Measurements from ENCODE around the gene ZNF512.
"Not testable (repeated sequence)": the region's sequence is repeated elsewhere in the genome, so short reads cannot be mapped to it uniquely, and the experiment has no call there.

Gene ZNF512

DNA sequence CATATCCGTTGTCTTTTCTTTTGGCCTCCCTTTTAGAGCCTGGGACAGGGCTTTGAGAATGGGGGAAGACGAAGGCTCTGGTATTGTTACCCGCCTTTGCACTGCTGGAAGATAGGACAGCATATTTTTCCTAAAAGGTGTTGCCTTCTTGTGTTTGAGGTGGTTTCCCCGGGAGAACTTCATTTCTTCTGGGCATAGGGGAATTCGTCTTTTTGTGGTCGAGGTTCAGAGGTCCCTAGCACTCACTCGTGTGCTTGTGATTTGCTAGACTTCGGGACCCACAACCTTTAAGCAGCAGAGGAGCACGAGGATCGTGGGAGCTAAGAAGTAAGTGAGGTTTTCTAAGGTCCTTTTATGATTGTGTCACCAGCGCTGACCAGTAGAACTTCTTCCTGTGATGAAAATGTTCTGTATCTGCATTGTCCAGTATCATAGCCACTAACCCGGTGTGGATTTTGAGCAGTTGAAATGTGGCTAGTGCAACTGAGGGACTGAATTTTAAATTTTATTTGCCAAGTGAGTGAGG is 611 bp downstream of the ZNF512 start:
- no peak for DNase-seq (ENCODE audit: low read depth in 2 of 2)

DNA sequence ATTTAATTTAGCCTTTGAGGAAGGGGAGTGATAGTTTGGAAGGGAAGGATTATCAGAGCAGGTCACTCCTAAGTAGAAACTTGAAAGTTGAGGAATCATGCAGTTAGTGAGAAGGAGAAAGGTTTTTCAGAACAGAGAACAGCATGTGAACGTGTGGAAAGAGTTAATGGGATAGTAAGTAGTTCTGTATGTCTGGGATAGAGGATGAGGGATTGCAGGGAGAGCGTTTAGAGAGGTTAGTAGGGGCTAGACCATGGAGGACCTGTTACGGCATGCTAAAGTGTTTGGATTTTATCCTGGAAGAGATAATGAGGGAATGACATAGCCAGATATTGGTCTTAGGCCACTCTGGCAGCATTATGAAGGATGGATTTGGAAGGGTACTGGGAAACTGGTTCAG is 1.8 kb downstream of the ZNF512 start:
- DNase-seq (ENCODE audit: low read depth in 2 of 2) = no peak

DNA sequence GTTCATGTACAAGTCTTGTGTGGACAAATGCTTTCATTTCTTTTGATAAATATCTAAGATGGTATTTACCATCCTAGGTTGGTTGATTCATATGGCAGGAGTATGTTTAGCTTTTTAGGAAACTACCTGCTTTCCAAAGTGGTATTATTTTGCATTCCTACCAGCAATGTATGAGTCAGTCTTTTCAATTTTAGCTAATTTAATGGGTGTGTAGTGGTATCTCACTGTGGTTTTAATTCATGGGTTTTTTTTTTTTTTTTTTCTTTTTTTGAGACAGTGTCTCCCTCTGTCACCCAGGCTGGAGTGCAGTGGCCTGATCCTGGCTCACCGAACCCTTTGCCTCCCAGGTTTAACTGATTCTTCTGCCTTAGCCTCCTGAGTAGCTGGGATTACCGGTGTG is 4.2 kb downstream of the ZNF512 start:
- no peak for DNase-seq (ENCODE audit: low read depth in 2 of 2)

DNA sequence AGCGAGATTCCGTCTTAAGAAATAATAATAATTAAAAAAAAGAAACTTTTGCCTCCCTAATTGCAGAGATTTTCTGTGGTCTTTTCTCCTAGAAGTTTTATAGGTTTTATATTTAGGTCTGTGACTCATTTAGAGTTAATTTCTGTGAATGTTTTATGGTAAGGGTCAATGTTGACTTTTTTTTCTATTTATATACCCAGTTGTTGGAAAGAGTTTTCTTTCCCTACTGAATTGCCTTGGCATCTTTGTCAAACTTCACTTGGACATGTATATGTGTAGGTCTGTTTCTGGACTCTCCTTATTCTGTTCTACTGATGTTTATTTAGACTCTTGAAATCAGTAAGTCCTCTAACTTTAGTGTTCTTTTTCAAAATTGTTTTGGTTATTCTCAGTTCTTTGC is 5.5 kb downstream of the ZNF512 start:
- DNase-seq (ENCODE audit: low read depth in 2 of 2) = no peak

DNA sequence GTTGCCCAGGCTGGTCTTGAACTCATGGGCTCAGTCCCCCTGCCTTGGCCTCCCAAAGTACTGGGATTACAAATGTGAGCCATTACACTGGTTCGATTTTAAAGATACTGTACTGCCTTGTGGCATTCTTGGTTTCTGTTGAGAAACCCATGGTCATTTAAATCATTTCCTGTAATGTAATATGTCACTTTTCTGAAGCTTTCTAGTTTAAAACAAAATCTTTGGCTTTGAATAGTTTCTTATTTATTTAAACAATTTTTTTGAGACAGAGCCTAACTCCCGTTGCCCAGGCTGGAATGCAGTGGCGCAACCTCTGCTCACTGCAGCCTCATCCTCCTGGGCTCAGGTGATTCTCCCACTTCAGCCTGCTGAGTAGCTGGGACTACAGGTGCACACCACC is 8.9 kb downstream of the ZNF512 start:
- no peak for DNase-seq (ENCODE audit: low read depth in 2 of 2)

DNA sequence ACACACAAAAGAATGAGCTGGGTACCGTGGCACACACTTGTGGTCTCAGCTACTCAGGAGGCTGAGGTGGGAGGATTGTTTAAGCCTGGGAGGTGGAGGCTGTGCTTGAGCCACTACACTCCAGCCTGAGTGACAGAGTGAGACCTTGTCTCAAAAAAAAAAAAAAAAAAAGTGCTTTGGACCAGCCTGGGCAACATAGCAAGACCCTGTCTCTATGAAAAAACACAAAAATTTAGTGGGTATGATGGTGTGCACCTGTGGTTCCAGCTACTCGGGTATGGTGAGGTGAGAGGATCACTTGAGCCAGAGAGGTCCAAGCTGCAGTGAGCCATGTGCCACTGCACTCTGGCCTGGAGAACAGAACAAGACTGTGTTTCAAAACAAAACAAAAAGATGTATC is 10.4 kb downstream of the ZNF512 start:
- DNase-seq (ENCODE audit: low read depth in 2 of 2) = no peak

DNA sequence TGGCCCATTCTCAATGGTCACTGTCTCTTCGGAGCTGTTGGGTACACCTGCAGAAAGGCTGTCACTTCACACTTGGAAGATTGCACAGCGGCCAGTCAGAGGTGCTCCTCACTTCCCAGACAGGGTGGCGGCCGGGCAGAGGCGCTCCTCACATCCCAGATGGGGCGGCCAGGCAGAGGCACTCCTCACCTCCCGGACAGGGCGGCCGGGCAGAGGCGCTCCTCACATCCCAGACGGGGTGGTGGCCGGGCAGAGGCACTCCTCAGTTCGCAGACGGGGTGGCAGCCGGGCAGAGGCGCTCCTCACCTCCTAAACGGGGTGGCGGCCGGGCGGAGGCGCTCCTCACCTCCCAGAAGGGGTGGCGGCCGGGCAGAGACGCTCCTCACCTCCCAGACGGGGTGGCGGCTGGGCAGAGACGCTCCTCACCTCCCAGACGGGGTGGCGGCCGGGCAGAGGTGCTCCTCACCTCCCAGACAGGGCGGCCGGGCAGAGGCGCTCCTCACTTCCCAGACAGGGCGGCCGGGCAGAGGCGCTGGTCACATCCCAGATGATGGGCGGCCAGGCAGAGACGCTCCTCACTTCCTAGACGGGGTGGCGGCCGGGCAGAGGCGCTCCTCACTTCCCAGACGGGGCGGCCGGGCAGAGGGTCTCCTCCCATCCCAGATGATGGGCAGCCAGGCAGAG is 11.3 kb downstream of the ZNF512 start:
- not testable (repeated sequence) for DNase-seq (ENCODE audit: low read depth in 2 of 2)

DNA sequence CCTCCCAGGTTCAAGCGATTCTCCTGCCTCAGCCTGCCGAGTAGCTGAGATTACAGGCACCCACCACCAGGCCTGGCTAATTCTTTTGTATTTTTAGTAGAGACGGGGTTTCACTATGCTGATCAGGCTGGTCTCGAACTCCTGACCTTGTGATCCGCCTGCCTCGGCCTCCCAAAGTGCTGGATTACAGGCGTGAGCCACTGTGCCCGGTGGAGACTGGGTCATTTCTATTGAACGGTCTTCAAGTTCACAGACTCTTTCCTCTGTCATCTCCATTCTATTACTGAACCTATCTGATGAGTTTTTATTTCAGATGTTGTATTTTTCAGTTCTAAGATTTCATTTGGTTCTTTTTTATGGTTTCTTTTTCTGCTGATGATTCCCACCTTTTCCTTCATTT is 12.6 kb downstream of the ZNF512 start:
- DNase-seq (ENCODE audit: low read depth in 2 of 2) = not testable (repeated sequence)

DNA sequence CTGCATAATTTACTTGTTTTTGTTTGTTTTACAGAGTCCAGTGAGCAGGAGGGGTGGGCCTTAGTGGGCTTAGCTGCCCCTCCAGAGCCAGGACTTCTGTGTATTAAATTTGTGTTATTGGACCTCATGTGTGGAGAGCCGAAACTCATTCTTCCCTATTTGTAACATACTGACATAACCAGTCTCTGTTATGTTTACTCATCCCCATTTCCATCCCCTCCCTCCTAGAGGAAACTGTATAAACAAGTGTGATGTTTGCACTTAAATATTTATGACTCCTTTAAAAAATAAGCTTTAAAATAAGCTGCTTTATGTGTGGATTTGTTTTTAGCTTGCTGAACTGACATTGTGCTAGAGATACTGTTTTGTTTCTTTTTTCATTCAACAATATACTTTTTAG is 13.8 kb downstream of the ZNF512 start:
- no peak for DNase-seq (ENCODE audit: low read depth in 2 of 2)

DNA sequence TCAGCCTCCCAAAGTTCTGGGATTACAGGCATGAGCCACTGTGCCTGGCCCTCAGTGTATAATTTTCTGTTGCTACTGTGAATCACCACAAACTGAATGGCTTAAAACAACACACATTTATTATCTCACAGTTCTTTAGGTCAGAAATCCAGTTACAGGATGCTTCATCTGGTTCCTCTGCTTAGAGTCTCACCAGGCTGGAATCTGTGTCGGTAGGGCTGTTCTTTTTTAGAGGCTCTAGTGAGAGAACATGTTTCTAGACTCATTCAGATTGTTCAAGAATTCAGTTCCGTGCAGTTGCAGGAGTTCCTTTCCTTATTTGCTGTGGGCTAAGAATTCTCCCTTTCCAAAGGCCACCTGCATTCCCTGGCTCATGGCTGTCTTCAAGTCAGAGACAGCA is 23.8 kb downstream of the ZNF512 start:
- no peak for DNase-seq (ENCODE audit: low read depth in 2 of 2)

DNA sequence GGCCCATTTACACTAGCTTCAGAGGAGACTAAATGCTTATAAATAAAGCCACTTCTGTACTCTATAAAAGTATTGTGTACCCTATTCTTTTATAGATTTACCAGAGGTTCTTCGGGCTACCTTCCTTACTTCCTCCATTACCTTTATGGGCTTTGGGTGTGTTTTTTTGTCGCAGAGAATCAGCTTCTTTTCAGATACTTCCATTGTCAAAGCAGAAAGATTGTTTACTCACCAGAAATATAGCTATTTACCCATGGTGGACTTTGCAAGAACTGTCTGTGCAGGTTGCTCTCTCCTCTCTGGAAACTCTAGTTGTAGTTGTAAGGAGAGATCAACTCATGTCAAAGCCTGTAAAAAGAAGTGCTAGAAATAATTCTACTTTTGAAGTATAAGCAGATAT is 31.1 kb downstream of the ZNF512 start:
- DNase-seq (ENCODE audit: low read depth in 2 of 2) = no peak

DNA sequence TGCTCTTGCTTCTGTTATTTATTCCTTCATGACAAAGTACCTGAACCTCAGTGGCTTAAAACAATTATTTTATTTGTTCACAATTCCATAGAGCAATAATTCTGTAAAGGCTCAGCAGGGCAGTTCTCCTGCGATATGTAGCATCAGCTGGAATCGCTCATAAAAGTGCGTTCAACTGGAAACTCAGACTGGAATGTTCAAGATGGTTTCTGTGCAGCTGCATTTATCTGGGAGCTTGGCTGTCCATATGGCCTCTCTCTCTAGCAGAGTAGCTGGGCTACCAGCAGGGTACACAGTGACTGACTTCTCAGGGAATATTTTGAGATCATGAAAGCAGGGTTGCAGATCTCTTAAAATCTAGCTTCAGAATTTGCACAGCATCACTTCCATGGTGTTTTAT is 32.5 kb downstream of the ZNF512 start:
- no peak for DNase-seq (ENCODE audit: low read depth in 2 of 2)

DNA sequence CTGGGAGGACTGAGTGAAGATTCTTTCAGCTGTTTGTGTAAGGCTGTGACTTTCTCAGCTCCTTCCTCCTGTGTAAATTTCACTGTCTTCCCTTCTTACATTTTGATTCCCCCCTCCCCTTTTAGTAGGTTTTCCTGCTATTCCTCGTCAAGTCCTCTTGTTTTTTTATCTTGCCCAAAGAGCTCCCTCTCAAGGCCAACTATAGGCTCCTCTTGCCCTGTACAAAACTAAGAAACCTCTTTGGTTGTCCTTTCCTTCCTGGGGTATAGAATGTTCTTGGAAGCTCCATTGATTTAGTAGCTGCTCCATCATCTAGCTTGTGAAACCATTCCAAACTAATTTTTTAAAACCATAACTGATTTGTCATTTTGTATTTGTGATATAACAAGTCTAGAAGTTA is 38.7 kb downstream of the ZNF512 start:
- DNase-seq (ENCODE audit: low read depth in 2 of 2) = no peak

DNA sequence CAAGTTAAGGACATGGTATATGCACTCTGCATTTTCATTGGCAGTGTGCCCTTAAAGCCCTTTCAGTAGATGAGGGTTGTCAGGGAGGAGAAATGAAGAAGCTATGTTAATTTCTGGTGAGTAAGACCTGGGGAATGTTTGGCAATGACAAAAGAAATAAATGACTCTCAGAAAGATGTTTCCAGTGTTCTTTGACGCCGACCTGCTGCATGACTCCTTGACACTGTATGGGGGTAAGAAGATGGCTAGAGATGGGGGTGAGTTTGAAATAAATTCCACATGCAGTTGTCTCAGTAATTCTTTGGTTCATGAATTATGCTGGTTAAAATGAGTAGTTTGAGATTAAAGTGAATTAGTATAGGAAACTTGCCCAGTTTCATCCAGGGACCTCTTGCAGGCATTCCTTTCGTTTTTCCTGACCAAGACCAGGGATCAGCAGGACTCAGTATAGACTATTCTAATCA is 40.1 kb downstream of the ZNF512 start:
- DNase-seq (ENCODE audit: low read depth in 2 of 2) = no peak

DNA sequence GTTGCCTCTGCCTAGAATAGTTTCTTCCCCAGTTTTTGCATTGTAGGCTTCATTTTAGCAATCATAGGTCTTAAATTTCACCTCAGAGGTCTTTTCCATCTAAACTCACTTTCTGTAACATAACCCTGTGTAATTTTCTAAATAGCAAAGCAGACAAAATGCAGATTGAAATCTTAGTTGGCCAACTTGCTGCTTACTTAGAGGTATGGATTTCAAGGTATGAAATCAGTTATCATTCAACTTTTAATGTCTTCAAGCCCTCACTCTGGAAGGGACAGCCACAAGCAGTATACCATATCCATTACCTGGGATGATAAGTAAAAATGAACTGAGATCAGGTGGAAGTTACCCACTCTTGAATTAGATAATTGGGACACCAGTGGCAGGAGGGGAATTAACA is 42.1 kb downstream of the ZNF512 start:
- DNase-seq (ENCODE audit: low read depth in 2 of 2) = no peak

DNA sequence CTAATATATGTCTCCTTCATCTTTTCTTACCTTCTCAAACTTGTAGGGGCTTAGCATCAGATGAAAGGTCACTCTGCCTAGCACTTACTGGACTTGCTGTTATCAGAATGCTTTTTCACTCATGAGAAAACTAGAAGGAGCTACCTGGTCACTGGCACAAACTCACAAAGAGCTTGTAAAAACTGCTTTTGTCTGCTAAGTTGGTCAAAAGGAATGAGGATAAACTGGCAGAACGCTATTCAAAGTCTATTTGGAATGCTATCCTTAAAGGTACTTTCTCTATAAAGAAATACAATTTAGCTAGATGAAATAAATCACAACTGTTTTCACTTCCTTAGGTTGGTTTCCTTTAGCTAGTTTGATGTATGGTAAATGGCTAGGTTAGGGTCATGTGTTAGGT is 43.5 kb downstream of the ZNF512 start:
- not testable (repeated sequence) for DNase-seq (ENCODE audit: low read depth in 2 of 2)

DNA sequence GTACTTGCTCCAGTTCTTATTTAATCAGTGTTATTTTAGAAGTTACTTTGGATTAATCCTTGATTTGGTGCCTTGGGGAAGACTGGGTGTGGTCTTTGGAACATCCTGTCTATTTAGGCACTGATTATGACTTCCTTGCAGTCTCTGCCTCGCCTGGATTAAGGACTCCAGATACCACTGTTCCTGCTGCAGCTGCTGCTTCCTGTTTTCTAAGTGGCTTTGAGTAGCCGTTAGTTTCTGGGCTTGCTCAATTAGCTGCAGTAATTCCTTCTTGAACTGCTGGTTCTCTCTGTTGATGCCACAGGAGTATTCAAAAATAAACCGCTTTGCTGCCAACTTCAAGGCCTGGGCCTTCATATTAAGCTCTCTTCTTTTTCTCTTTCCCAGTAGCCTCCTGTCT is 44.1 kb downstream of the ZNF512 start:
- not testable (repeated sequence) for DNase-seq (ENCODE audit: low read depth in 2 of 2)

DNA sequence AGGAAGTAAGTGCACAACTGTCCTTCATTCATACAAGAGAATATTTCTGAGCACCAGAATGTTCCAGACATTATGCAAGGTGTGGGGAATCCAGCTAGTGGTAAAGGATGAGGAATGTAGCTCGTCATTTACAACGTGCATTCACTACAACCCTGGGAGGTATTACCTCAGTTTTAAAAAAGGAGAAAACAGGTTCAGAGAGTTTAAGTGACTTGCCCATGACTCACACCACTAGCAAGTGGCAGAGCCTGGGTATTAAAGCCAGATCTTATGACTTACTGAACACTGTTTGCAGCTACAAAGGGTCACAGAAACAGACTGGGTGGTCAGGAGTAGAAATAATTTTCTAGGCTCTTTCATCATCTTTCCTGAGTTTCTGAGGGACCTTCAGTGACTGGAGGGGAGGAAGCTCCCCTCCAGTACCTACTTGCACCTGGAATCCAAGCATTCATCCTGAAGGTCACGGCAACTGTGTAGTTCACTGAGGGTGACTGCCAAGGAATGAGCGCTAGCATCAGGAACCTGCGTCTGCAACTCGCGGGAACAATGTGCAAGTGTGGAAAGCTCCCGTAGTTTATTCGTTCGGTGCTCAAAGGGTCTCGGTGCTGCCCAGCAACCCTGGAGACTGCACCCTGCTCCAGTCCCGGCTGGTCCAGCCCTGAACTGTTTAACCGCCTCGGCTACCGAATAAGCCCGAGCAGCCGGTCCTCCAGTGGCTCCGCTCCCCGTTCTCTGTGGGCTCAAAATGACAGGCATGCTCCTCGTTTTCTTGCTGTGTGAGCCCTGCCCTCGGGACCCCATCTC is 45.3 kb downstream of the ZNF512 start:
- DNase-seq (ENCODE audit: low read depth in 2 of 2) = no peak

DNA sequence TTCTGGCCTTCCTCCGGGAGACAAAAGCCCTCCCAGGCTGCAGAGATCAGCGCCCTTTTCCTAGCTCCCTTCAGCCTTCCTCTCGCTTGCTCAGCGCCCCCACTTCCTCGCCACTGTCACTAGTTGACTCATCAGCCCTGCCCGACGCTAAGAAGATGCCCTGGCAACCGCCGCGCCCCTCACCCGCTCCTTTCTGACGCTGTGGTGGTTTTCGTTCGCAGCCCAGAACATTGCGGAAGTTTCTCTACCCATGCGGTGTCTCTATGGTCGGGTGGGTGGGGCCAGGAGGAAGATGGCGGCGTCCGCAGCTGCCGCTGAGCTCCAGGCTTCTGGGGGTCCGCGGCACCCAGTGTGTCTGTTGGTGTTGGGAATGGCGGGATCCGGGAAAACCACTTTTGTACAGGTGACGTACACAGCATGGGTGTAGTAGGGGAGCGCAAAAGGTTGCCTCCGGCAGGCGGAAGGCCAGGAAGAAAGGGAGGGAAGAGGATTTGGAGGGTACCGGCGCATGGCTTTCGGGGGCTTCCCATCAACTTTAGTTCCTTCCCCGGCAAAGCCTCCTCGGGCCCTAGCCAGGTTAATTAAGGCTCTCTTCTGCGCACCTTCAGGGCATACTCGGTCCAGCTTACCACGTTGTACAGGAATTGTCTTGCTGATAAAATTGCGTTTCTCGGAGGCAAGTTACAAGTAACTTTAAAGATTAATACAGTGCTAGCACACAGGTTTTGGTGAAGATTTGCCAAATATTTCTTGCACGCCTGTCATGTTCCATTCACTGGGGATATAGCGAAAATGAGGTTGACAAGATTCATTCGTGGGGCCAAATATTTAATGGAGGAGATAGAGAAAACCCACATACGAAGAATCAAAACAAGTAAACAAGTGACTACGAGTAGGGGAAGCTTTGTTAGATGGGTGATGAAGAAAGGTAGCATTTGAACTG is 46.2 kb downstream of the ZNF512 start, which contains the start of the genes CCDC121 and GPN1:
CCDC121 (minus strand) TSS at position 246 of the 943 bp plus-strand sequence. CDS start 1,213 bp downstream, outside the sequence.
GPN1 (plus strand) TSS at position 284 of the 943 bp plus-strand sequence; CDS start at position 293, 9 bp downstream.
- DNase-seq (ENCODE audit: low read depth in 2 of 2) = peak; percentile 89 to 91

DNA sequence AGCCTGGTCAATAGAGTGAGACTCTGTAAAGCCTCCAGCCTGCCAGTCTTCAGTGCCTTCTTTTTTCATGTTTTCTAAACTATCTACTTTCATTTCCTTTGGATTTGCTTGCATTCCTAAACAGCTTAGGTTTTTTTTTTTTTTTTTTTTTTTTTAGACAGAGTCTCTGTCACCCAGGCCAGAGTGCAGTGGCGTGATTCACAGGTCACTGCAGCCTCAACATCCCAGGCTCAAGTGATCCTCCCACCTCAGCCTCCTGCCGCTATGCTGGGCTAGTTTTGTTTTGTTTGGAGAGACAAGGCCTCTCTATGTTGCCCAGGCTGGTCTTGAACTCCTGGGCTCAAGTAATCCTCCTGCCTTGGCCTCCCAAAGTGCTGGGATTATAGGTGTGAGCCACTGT is 47.4 kb downstream of the ZNF512 start:
- DNase-seq (ENCODE audit: low read depth in 2 of 2) = not testable (repeated sequence)

DNA sequence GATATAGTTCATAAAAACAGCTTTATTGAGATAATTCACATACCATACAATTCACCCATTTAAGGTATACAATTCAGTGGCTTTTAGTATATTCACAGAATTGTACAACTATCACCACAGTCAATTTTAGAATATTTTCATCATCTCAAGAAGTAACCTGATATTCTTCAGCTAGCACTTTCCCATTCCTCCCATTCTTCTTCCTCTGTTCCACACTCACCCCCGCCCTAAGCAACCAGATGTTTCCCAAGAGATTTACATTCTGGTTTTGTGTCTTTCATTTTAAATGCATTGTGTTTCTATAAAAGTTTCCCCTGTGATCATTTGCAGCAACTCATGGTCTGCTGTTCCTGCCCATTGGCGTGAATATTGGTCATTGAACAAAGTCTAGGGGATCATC is 51.4 kb downstream of the ZNF512 start:
- DNase-seq (ENCODE audit: low read depth in 2 of 2) = no peak

DNA sequence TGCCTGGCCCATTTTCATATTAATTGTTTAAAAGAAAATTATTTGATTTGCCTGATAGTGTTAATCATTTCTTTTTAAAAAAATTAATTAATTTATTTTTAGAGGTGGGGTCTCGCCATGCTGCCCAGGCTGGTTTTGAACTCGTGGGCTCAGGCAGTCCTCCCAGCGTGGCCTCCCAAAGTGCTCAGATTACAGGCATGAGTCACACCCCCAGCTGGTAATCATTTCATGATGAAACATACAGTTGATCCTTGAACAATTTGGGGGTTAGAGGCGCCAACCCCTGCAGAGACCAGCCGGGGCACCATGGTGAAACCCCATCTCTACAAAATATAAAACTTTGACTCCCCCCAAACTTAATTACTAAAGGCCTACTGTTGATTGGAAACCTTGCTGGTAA is 53.9 kb downstream of the ZNF512 start:
- no peak for DNase-seq (ENCODE audit: low read depth in 2 of 2)

Data from stimulated activated CD8-positive, alpha-beta memory T cell treated with anti-CD3 and anti-CD28 coated beads, Interleukin-7, amount 100 ng/mL, for 1 hour (primary cell).